Activated CD4-positive, alpha-beta T cell treated with anti-CD3 and anti-CD28 coated beads, Interleukin-2, Interleukin-4, amounts not matched to agents 100 ng/mL and 50 ng/mL, durations not matched to agents 16 hours and 8 hours (primary cell): ENCODE results near the gene LGALSL.
A peak's percentile ranks its signal among the peaks of the same experiment; 100 is the strongest.
"Not testable (repeated sequence)": the region's sequence is repeated elsewhere in the genome, so short reads cannot be mapped to it uniquely, and the experiment has no call there.

ENCODE experiments used
- DNase-seq: peaks from one replicate; pipeline ENCODE4 v3.0.0-alpha.2; 2020; ENCODE audit warnings: low spot score

The LGALSL gene

DNA sequence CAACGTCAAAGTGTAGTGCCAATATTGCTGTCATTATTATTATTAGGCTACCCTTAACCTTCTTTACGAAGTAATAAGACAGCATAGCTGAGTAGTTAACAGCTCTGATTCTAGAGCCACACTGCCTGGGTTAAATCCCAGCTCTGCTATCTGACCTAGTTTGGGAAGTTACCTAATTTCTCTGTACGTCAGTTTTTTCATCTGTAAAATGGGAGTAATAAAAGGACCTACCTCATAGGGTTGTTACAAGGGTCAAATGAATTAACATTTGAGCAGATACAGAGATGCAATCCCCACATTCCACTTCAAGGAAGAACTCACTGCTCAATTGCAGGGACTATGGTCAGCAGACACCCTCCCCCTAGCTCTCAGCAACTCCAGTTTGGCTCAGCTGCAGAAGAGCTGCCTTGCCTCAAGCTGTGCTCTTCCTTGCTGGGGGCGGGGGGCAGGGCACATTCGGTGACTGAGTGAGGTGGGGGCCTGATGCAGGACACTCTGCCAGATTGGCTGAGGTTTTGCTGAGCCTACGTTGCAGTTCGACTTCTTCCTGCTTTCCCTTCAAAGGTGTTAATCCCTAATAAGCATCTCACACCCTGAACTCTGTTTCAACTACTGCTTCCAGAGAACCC lies 11.0 kb upstream of the LGALSL start:
- no peak for DNase-seq

DNA sequence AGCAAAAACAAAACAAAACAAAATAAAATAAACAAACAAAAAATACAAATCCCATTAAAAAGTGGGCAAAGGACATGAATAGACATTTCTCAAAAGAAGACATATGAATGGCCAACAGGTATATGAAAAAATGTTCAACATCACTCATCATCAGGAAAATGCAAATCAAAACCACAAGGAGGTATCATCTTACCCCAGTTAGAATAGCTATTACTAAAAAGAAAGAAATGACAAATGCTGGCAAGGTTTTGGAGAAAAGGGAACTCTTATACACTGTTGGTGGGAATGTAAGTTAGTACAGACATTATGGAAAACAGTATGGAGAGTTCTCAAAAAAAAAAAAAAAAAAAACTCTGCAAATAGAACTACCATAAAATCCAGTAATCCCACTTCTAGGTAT lies 8.0 kb upstream of the LGALSL start:
- DNase-seq, result not testable (repeated sequence)

DNA sequence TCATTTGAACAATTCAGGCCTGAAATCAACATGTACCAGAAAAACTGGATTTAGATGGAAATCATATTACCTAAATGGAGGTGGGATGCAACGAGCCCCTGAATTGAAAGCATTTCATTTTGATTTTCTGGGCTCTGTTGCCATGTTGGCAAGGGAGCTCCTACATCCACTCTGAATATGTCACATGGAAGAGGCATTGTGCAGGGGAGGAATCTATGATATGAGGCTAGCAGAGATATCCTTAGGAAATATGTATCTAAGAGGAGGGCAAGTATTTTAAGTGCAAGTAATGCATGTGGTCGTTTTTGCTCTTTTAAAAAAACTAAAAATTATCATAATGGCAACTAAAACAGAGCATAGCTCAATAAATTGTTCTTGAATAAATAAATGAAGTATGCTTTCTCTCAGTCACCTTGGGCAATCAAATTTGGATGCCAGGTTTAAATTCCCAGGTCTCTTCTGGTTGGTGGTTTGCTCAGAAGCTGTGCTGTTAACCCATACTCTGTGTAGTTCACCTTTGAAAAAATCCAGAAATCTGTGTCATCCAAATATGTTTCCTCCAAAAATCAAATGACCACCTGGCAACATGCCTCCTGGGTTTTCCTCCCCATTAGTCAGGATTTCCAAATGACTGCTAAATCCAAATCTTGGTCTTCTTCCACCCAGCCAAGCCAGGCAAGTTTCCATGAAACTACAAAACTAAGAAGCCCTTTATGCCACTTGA lies 6.5 kb upstream of the LGALSL start:
- no peak for DNase-seq

DNA sequence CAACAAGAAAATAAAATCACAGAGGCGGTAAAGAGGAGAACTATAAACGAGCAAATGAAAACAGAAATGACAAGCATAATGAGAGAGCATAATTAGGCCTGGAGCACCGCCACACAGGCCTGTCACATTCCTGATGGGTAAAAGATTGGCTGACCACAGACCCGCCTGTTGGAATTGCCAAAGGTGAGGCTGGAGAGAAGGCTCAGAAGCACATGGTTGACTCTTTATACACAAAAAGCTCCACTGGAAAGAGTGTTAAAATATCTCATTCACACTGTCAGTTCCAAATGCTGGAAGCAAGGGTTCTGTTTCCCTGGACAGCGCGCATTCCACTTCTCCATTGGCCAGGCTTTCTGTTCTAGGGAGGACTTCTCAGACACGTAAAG lies 5.9 kb upstream of the LGALSL start:
- no peak for DNase-seq

DNA sequence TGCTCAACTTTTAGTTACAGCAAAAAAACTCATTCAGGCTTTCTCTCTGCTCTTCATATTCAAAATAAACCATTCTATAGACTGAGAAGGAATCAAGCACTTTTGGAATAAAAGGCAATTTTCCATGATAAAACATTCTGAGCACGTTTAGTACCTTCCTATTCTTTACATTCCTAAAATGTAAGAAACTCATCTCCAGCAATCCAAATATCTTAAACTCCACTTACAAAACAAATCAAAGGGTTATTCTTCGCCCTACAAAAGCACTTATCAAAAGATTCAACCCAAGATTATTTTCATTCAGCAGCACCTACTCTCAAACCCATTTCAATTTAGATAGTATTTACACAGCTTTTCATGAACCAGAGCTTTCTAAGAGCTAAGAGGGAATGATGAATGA lies 2.9 kb upstream of the LGALSL start:
- no peak for DNase-seq

DNA sequence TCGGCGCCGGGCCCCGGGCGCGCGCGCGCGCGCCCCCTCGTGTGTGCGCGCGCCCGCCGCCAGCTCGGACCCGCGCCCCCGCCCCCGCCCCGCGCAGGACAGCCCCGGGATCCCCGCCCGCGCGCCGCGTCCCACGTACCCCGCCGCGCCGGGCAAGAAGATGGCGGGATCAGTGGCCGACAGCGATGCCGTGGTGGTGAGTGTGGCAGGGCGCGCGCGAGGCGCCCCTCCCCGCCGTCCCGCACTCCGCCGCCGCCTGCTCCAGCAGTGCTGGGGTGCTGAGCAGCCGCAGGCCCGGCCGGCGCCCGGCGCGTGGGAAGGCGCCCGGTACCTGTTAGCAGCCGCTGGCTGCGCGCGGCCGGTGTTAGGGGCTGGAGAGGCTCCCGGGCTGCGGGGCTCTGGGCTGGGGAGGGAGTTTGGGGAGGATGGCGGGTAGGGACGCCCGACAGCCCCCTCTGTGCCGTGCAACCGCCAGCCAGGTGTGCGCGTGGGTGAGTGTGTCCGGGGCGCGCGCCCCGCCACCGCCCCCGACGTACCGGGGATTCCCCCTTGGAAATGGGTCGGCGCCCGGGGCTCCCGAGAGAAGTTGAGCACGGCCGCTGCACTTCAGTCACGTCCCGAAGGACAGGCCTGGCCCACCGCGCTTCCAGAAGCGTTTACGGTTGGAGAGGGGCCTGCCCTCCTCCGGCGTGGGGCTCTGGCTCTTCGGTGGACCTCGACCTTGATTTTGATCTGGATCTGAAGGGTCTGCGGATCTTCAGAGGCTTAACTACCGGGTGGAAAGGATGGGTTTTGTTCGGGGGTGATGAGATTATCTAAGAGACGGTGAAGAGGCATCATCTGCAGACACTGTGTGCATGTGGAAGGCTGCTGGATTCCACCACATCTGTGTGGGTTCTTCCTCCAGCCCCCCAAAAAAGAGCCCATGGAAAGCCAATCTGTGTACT lies 697 bp downstream of the LGALSL start:
- peak; percentile 11 for DNase-seq

DNA sequence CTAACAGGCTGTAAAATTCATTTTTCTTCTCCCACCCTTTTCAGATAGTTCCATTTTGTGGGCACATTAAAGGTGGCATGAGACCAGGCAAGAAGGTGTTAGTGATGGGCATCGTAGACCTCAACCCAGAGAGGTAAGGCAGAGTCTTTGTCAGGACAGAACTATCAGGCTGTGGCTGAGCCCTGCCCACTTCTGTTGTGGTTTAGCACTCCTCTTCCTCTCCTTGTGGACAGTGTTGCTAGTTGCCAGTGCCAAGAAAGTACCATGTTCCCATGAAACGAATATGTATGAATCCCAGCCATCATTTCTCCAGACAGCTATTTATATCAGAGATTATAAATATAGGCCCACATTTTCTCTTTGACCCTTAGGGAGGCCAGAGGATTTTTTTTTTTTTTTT lies 1.6 kb downstream of the LGALSL start:
- no peak for DNase-seq

DNA sequence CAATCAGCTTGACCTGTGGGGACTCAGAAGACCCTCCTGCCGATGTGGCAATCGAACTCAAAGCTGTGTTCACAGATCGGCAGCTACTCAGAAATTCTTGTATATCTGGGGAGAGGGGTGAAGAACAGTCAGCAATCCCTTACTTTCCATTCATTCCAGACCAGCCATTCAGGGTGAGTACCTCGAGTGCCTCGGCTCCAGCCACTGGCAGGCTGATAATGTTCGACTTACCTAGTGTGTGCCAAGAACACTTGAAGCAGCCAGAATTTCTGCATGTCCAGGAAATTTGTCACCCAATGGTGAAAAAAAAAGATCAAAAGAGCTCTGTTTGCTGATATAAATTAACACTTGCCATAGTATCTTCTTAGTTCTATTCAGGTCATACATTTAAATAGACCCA lies 2.3 kb downstream of the LGALSL start:
- no peak for DNase-seq

DNA sequence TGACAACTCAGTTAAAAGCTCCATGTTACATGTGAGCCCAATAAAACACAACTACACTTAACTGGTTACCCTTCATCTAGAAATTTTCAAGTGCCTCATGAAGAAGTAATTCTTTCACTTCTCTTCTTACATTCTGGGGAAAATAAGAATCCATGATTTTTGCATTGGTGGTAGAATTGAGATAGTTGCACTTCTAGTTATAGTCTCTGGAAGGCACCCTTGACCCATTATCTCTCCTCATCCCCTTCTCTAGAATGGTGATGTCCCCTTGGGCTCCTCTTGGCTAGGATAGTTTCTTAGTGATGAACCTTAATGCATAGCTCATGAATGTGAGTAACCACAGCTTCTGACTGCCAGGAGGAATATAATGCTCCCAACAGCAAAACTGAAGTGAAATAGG lies 3.6 kb downstream of the LGALSL start:
- no peak for DNase-seq

DNA sequence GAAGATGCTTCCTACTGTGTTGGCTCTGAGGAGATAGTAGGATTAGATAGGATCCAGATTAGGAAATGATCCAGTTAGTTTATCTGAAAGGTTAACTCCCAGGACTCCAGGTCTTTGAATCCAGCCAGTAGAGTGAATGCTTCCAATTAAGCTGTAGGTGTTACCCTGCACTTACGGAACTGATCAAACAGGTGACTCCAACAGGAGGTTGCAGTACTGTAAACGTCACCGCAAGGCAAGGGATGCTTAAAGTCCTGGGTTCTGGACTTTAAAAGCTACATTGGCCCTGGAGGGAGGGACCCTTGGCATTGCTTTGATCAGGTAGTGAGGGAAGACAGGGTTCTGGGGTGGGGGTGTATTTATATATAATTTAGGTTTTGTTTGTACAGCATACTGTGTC lies 5.6 kb downstream of the LGALSL start:
- no peak for DNase-seq

DNA sequence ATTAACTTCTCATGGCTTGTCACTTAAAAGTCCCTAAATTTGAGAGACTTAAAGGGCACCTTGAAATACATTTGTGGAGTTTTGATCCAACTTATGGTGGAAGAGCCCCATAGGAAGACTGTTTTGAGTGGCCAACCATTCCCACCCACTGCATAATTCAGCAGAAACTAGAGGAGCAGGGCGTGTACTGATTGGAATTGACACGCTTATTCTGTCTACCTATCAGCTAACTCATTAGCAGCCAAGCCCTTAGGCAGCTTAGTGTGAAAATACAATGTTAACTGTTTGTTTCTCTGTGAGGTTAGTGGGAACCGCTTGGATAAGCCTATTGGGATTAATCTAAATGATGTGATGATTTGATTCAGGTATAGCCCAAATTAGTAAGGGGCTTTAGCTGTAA lies 6.4 kb downstream of the LGALSL start:
- no peak for DNase-seq

DNA sequence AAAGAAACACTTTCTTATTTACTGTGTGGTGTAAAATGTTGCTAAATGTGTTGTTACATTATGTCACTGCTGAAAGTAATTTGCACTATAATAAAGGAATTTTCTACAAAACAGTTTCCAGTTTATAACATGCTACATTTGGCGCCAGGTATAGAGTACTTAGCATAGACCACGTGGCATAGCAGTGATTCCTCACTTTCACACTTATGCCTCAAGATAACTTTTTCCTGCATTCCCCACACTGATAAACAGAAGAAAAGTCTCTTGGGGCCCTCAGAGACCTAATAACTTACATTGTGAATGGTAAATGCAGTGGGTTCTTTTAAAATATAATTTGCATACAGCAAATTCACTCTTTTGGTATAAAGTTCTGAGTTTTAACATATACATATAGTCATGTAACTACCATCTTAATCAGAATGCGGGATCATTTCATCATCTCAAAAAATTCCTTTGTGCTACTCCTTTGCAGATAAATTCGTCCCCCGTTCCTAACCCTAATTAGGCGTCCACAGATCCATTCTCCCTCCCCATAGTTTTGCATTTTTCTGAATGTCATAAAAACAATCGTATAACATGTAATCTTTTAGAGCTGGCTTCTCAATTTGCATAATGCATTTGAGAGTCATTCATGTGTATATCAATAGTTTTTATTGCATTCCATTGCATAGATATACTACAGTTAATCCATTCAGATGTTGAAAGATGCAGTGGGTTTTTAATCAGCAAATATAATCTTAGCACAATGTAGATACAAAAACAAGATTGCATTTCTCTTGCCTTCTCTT lies 7.5 kb downstream of the LGALSL start:
- DNase-seq, result no peak

DNA sequence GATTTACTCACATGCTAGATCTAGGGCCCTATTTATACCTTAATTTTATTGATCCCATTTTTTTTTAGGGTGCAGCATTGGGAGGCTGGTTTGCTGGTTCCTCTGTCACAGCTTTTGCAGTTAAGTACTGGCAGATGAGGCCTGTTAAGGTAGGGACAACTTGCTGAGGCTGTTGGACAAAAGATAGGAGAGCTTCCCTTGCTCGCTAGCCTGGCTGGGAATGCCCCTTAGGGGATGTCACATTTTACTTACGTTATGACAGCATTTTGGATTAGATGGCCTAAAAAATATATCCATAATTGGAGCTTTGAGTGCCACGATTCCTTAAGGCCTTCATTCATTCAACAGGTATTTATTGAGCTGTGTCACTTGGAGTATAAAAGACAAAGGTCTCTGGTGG lies 8.2 kb downstream of the LGALSL start:
- no peak for DNase-seq

DNA sequence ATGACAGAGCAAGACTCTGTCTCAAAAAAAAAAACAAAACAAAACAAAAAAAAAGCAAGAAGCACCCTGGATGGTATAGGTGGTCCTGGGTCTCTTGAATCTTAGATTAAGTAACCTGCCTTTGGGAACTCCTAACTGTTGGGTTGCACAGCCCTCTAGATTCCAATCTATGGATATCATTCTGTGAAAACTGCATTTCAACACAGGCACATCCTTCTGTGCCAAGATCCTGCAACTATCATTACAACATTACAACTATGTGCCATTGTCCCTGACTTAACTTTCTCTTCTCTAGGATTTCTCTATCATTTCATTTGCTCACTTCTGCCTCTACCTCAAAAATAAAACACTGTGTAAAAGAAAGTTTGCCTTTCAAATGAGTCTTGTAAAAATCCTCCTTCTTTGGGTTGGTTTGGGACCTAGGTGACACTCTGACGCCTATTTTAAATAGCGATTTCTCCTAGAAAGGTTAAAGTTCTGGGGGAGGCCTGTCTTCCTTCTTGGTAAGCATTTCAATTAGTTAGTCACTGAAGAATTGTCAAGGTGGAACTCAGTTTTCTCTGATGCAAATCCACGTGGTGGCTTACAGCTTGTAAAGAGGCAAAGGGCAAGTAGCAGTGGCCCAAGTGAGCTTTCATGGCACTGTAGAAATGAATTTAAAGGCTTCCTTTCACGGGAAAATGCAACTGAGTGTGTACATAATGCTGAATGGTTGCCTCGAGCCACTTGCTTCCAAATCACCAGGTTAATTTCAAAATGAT lies 9.2 kb downstream of the LGALSL start:
- no peak for DNase-seq

DNA sequence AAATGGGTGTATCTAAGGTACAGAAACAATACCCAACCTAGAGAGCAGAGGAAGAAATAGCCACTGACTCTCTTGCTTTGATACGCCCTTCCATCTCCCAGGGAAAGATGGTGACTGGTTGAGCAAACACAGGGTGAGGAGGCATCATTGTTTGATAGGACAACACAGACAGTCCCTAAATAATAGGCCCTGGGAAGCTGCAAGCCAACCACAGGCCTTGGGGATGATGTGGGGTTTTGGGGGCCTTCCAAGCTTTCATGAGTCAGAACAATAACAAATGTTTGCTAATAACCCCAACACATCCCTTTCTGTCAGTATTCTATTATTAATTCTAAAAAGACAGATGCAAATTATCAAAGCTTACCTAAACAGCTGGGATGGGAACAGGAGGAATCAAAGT lies 9.8 kb downstream of the LGALSL start:
- DNase-seq, result no peak

DNA sequence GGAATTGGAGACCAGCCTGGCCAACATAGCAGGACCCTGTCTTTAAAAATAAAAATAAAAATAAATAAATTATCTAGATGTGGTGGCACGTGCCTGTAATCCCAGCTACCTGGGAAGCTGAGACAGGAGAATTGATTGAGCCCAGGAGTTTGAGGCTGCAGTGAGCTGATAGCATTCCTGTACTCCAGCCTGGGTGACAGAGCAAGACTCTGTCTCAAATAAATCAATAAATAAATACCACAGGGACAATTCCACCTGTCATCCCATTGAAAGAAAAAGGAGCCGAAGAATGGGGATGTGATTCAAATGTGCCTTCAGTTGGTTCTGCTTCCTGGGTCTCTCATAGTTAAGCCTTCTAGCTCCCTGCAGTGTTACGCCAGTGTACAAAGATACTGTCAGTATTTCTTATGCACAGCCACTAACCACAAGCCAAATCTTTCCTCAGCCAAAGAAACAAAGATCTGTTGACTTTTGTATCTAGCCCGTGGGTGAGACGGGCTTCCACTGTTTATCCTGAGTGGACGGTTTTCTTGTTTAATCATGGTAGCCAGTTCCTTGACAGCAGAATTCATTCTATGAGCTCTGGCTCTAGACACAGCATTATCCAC lies 12.6 kb downstream of the LGALSL start:
- no peak for DNase-seq

DNA sequence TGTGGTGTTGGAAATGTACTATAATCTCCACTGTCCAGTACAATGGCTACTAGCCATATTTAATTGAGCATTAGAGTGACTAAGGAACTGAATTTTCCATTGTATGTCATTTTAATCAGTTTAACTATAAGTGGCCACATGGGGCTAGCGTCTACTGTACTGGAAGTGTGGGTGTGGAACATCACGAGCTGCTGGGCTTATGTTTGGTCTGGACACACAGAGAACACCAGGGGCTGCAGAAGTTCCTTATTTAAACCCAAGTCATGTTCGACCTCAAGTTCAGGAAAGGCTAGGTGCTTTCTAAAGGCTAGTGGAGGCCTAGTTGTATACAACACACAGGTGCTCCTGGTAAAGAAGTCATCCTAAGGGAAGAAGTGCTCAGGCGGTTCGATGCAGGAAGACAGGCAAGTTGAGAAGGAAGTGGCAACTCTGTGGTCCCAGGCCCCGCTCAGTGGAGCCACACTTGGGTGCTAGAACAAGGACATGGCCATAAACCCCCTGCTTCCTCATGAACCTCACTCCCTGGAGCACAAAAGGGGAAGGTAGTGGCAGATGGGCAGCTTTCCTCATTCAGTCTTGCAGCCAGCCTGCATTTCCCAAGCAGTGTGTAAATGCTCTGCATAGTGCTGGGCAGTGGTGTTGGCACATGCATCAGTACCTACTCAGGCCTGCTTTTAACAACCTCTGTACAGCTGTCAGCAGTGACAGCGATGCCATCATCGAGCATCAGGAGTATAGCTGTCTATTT lies 13.3 kb downstream of the LGALSL start:
- no peak for DNase-seq

DNA sequence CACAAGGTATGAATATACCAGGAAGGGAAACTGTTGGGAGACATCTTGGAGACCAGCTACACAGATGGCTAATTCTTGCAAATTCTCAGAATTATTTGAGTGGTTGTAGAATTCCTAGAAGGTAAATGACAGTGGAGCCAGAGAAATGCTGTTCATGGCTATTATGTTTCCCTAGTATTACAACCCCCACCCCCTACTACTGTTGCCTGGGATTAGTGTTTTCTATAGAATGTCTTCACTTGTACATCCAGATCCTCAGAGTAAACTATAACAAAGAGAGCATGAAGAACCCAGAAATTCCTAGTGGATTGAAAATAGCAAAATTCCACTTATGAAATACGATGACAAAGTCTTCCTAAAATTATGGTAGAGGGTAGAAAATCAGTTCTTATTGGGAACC lies 15.3 kb downstream of the LGALSL start:
- DNase-seq, result no peak

DNA sequence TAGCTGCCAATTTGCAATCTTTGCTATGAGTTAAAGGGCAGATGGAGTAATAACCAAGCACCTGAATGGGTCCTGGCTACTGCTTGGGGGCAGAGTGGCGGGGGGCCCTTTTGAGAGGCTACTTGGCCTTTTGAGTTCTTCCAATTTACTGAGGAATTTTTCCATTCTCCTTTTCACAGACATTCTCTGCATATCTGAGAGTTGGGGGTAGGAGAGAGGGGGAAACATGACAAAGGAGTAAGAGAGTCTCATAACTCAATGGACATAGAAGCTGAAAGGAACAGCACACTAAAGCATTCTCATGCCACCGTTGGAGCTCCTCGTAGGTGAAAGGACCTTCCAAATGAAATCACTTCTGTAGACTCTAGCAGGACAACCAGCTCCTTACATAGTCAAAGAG lies 16.1 kb downstream of the LGALSL start:
- DNase-seq, result no peak

DNA sequence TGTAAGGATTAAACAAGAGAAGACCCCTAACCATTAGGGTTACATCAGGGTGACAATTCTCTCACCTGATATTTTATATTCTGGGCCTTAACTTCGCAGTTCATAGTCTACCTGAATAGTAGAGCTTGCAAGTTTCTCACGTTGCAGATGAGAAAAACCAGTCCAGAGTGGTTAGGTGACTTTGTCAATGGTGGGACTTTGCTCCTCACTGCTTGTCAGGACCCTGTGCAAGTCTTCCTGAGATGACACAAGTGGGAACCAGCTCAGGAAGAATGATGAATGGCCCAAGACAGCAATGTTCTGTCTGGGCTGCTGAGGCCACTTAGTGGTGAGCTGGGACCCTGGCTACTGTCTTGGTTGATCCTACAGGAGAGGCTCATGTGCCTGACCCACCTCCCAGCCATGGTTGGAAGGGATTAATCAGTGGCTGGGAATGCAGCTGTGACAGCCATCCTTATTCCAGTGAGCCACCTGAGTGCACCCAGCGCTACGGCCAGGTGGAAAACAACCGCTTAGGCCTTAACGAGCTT lies 16.9 kb downstream of the LGALSL start:
- no peak for DNase-seq
